ENCODE measurements around the gene COLGALT1. TPM values are rescaled to one million over a fixed set of nuclear protein-coding genes. Genes with fewer than 3 reads are reported as not detected.

Gene COLGALT1
- total RNA-seq, 4 donors from 2014 or later: 74.5 to 141 (median 88.2) TPM

DNA sequence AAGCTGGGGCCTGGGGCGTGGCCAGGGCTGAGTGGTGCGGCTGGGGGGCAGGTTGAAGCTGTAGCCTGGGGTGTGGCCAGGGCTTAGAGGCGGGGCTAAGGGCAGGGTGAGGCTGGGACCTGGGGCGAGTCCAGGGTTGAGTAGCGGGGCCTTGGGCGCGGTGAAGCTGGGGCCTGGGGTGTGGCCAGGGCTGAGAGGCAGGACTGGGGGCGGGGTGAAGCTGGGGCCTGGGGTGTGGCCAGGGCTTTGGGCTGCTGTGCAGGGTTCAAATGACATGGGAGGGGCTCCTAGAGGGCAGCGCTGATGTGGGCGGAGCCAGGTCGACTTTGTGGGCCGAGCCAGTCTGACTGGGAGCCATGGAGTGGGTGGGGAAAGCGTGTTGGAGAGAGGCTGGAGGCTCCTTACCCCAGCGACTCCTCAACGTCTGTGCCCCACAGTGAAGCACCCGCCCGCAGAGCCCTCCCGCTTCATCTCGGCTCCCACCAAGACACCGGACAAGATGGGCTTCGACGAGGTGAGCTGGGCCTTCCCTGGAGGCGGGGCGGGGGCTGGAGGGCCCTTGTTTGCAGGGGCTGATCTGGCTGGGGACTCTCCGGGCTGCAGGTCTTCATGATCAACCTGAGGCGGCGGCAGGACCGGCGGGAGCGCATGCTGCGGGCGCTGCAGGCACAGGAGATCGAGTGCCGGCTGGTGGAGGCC lies 21.5 kb downstream of the COLGALT1 start:
- Histone ChIP-seq H3K9me3 (no peaks in the 10 kb centered on the region), H3K27me3 (no peaks in the 10 kb centered on the region), H3K36me3 (peaks cover 0 to 95% (median 16%) of the 10 kb centered on the region in 3 donors), H3K27ac (peak overlapping the region in 3 of 4 donors; percentile 19 to 59 (median 59)), H3K4me1 (peaks cover 0 to 36% (median 0%) of the 10 kb centered on the region in 4 donors), H3K4me3 (peak overlapping the region in 1 of 4 donors; percentile 28)
- WGBS, 2 donors: 52 to 67% methylated on average over 23 to 34 of the region's 34 CpGs
- DNase-seq (ENCODE audit: low spot score in 2 of 2): peak; percentile 64 to 75
- TF ChIP-seq, protein P1, sequence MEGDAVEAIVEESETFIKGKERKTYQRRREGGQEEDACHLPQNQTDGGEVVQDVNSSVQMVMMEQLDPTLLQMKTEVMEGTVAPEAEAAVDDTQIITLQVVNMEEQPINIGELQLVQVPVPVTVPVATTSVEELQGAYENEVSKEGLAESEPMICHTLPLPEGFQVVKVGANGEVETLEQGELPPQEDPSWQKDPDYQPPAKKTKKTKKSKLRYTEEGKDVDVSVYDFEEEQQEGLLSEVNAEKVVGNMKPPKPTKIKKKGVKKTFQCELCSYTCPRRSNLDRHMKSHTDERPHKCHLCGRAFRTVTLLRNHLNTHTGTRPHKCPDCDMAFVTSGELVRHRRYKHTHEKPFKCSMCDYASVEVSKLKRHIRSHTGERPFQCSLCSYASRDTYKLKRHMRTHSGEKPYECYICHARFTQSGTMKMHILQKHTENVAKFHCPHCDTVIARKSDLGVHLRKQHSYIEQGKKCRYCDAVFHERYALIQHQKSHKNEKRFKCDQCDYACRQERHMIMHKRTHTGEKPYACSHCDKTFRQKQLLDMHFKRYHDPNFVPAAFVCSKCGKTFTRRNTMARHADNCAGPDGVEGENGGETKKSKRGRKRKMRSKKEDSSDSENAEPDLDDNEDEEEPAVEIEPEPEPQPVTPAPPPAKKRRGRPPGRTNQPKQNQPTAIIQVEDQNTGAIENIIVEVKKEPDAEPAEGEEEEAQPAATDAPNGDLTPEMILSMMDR (IDR thresholded peaks at IDR 0.05): no peak
- TF ChIP-seq EP300 (IDR thresholded peaks at IDR 0.05) (no peak), POLR2A (IDR thresholded peaks at IDR 0.05) (no peak)

DNA sequence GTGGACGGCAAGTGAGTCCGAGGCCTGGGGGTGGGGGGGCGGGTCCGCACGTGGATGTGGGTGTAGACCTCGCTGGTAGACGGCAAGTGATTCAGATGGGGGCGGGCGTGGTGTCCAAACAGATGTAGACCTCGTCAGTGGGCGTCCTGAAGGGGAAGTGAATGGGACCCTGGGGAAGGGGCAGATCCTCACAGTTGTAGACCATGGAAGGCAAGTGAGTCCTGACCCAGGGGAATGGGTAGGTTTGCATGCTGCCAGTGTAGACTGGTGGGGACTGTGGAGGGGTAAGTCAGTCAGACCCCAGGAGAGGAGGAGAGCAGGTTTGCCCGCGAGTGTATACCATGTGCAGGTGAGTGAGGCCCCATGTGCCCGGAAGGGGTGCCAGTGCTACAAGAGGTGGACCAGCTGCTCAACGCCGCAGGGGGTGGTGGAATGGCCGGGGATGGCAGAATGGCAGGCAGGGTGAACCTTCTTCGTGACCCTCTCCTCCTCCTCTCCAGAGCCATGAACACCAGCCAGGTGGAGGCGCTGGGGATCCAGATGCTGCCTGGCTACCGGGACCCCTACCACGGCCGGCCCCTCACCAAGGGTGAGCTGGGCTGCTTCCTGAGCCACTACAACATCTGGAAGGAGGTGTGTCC lies 22.1 kb downstream of the COLGALT1 start:
- peak overlapping the region in 3 of 4 donors; percentile 19 to 59 (median 59) for H3K27ac ChIP-seq
- H3K36me3 ChIP-seq: peaks cover 0 to 95% (median 9%) of the 10 kb centered on the region in 3 donors
- WGBS, 2 donors: 73% methylated on average over 21 to 22 of the region's 22 CpGs
- H3K9me3 ChIP-seq: no peaks in the 10 kb centered on the region
- no peak for DNase-seq (ENCODE audit: low spot score in 2 of 2)
- peak overlapping the region in 1 of 4 donors; percentile 28 for H3K4me3 ChIP-seq
- H3K4me1 ChIP-seq: peaks cover 0 to 36% (median 0%) of the 10 kb centered on the region in 4 donors
- no peaks in the 10 kb centered on the region for H3K27me3 ChIP-seq
- TF ChIP-seq POLR2A (IDR thresholded peaks at IDR 0.05) (no peak), EP300 (IDR thresholded peaks at IDR 0.05) (no peak)
- TF ChIP-seq, protein P1 (IDR thresholded peaks at IDR 0.05): no peak

DNA sequence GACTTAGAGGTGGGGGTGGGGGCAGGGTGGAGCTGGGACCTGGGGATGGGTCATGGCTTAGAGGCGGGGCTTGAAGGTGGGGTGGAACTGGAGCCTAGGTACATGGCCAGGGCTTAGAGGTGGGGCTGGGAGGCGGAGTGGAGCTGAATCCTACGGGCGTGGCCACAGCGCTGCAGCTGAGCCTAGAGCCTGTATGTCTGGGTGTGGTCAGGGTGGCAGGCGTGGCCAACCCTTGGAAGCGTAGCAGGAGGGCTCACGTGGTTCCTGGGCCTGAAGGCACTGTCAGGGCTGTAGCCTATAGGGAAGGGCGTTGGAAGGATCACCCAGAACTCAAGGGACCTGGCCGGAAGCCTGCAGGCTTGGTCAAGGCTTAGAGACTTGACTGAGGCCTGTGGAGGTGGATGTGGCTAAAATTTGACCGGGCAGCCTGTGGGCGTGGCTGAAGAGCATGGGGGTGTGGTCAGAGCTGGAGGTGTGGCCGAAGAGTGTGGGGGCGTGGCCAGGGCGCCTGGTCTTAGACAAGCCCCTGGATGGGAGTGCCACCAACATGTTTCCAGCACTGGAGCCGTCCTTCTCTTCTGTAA lies 24.3 kb downstream of the COLGALT1 start:
- no peaks in the 10 kb centered on the region for H3K9me3 ChIP-seq
- H3K4me1 ChIP-seq: peaks cover 0 to 29% (median 0%) of the 10 kb centered on the region in 4 donors
- peaks cover 0 to 83% (median 8%) of the 10 kb centered on the region in 3 donors for H3K36me3 ChIP-seq
- TF ChIP-seq POLR2A (IDR thresholded peaks at IDR 0.05) (no peak), EP300 (IDR thresholded peaks at IDR 0.05) (peak in 1 of 2 donors; percentile 16)
- TF ChIP-seq, protein P1 (IDR thresholded peaks at IDR 0.05): no peak
- no peak overlapping the region for H3K4me3 ChIP-seq
- peak; percentile 57 to 61 for DNase-seq (ENCODE audit: low spot score in 2 of 2)
- H3K27me3 ChIP-seq: no peaks in the 10 kb centered on the region
- WGBS, 2 donors: 45 to 47% methylated on average over 16 of the region's 16 CpGs
- H3K27ac ChIP-seq: peak overlapping the region in 1 of 4 donors; percentile 54

DNA sequence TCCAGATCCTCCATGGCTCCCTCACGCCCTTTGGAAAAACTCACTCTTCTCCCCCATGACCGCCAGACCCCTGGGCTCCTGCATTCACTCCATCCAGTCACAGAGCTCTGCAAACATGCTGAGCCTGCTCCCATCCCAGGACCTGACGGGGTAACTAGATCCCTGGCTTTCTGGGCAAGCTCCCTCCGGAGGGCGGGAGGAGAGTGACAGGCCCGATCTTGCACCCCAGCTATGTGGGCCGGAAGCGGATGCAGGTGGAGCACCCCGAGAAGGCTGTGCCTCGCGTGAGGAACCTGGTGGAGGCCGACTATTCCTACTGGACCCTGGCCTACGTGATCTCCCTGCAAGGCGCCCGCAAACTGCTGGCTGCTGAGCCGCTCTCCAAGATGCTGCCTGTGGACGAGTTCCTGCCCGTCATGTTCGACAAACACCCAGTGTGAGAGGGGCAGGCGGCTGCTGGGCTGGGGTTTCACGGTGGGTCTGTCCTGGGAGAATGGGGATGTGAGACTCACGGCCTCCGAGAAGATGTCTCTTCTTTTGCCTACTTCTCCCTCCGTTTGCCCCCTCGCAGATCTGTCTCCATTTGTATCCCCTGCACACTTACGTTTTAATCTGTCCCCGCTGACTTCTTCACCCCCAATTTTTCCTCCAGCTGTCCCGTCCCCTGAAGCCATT lies 25.2 kb downstream of the COLGALT1 start:
- H3K9me3 ChIP-seq: no peaks in the 10 kb centered on the region
- H3K4me3 ChIP-seq: no peak overlapping the region
- DNase-seq (ENCODE audit: low spot score in 2 of 2): no peak
- no peaks in the 10 kb centered on the region for H3K27me3 ChIP-seq
- peaks cover 0 to 29% (median 0%) of the 10 kb centered on the region in 4 donors for H3K4me1 ChIP-seq
- TF ChIP-seq, protein P1 (IDR thresholded peaks at IDR 0.05): no peak
- no peak overlapping the region for H3K27ac ChIP-seq
- WGBS, 2 donors: 88 to 89% methylated on average over 26 to 28 of the region's 28 CpGs
- peaks cover 0 to 74% (median 8%) of the 10 kb centered on the region in 3 donors for H3K36me3 ChIP-seq
